HepG2 (cell line): ENCODE results near the gene ASPM. TPM values are rescaled to one million over a fixed set of nuclear protein-coding genes. Genes with fewer than 3 reads are reported as not detected.

Experiments
- ATAC-seq: fragments of 200-7000 bp; cut with Tn5 transposase; 3 replicates; pipeline ENCODE4 v1.9.1; 2020; ENCODE audit warnings: mild to moderate bottlenecking, moderate library complexity
- BruUV-seq: library from RNA; stranded (reverse); fragments of 400-500 nt; replicated peaks from 2 replicates; lab custom pipeline; 2021; lab: Mats Ljungman, UMichigan
- CTCF ChIA-PET: fragments of 300-600 bp; formaldehyde crosslinking; extraction: SDS; loops from one replicate; lab custom pipeline; 2021; ENCODE audit warnings: low total read pairs, inconsistent platforms, low intra/inter-chr PET ratio; lab: Yijun Ruan, JAX
- POLR2A ChIA-PET: fragments of 350-600 bp; sonication (Branson Sonifier 250); formaldehyde crosslinking; loops from one replicate; lab custom pipeline; 2020; ENCODE audit warnings: antibody characterized with exemption, inconsistent platforms; lab: Yijun Ruan, JAX
- DNase-seq: peaks from one replicate; pipeline ENCODE4 v3.0.0-alpha.2; 2015; ENCODE audit warnings: low spot score
- FAIRE-seq: peaks from 3 replicates; lab custom pipeline; 2011; peaks lifted over from hg19 to GRCh38; lab: Jason Lieb, UNC
- H2AFZ ChIP-seq: one replicate; pipeline ENCODE4 v1.6.1; 2011; ENCODE audit warnings: low read length, inconsistent platforms
- H3K27ac ChIP-seq: fragments of 300-600 bp; 3 replicates; pipeline ENCODE4 v1.8.0; 2011; ENCODE audit warnings: mixed run types, mild to moderate bottlenecking, mixed read lengths, low read length, inconsistent platforms; ENCODE audit not compliant: insufficient read depth; ENCODE audit errors: extremely low read length
- H3K27me3 ChIP-seq, 2 experiments: fragments of 200-600 bp in 1 of 2; 2 replicates in 1 of 2; 3 replicates in 1 of 2; pipeline versions ENCODE4 v1.6.0 to v1.8.0; 2011; ENCODE audit warnings: low read length in 2 of 2, mild to moderate bottlenecking in 2 of 2, moderate library complexity in 2 of 2, inconsistent platforms in 1 of 2; ENCODE audit not compliant: insufficient read depth in 2 of 2, control insufficient read depth in 1 of 2
- H3K36me3 ChIP-seq, 2 experiments: fragments of 200-600 bp in 1 of 2; replicated peaks in 1 of 2; 2 replicates in 1 of 2; 3 replicates in 1 of 2; pipeline versions ENCODE4 v1.5.1 to v1.8.0; 2011; ENCODE audit warnings: low read length in 2 of 2, inconsistent platforms in 1 of 2; ENCODE audit not compliant: insufficient read depth in 2 of 2, control insufficient read depth in 1 of 2
- H3K4me1 ChIP-seq: 2 replicates; pipeline ENCODE4 v1.5.1; 2012; ENCODE audit warnings: low read length, inconsistent platforms; ENCODE audit not compliant: insufficient read depth
- H3K4me2 ChIP-seq: 2 replicates; pipeline ENCODE4 v1.6.0; 2011; ENCODE audit warnings: low read depth, low read length, inconsistent platforms
- H3K4me3 ChIP-seq, 3 experiments: fragments of 200-600 bp in 1 of 3; sonication (generic), shearing (Covaris generic) in 1 of 3; replicated peaks in 1 of 3; 2 replicates each; pipeline ENCODE4 v1.5.1; 2011 to 2016; ENCODE audit warnings: low read length in 3 of 3, inconsistent platforms in 2 of 3, low read depth in 2 of 3, mild to moderate bottlenecking in 2 of 3, control low read depth in 1 of 3, mixed read lengths in 1 of 3; ENCODE audit not compliant: insufficient read depth in 1 of 3
- H3K79me2 ChIP-seq: one replicate; pipeline ENCODE4 v1.6.1; 2011; ENCODE audit warnings: low read length, inconsistent platforms; ENCODE audit not compliant: insufficient read depth
- H3K9ac ChIP-seq: 2 replicates; pipeline ENCODE4 v1.6.0; 2011; ENCODE audit warnings: mild to moderate bottlenecking, low read depth, low read length, inconsistent platforms; ENCODE audit not compliant: insufficient read depth
- H3K9me3 ChIP-seq: 2 replicates; pipeline ENCODE4 v1.5.1; 2012; ENCODE audit warnings: mild to moderate bottlenecking, low read length
- H4K20me1 ChIP-seq: 2 replicates; pipeline ENCODE4 v1.6.0; 2011; ENCODE audit warnings: inconsistent platforms, mild to moderate bottlenecking, low read length, moderate library complexity; ENCODE audit not compliant: insufficient read depth
- CSRNP2 ChIP-seq: sonication (generic); formaldehyde crosslinking; conservative IDR thresholded peaks from 2 replicates; pipeline ENCODE4 v1.8.0; 2022; ENCODE audit warnings: low read depth, missing genetic modification reagents
- DPF2 ChIP-seq: sonication (generic); formaldehyde crosslinking; IDR thresholded peaks from 2 replicates; pipeline ENCODE4 v1.4.0; 2020; ENCODE audit warnings: mild to moderate bottlenecking, low read depth, missing genetic modification reagents, borderline replicate concordance
- MAFF ChIP-seq: IDR thresholded peaks from 2 replicates; pipeline ENCODE4 v1.6.1; 2011; ENCODE audit warnings: low read depth, low read length, improper control_type of control experiment
- MAFK ChIP-seq, 2 experiments: IDR thresholded peaks in 1 of 2; conservative IDR thresholded peaks in 1 of 2; 2 replicates each; pipeline ENCODE4 v1.6.1; 2011; ENCODE audit warnings: improper control_type of control experiment in 2 of 2, low read length in 2 of 2
- MIXL1 ChIP-seq: IDR thresholded peaks from 2 replicates; pipeline ENCODE4 v1.6.1; 2016
- RARG ChIP-seq: sonication (generic); formaldehyde crosslinking; IDR thresholded peaks from 2 replicates; pipeline ENCODE4 v1.4.0; 2020; ENCODE audit warnings: low read depth, mild to moderate bottlenecking, missing genetic modification reagents
- RNF219 ChIP-seq: sonication (generic); formaldehyde crosslinking; IDR thresholded peaks from 2 replicates; pipeline ENCODE4 v1.5.0; 2020; ENCODE audit warnings: mild to moderate bottlenecking, missing genetic modification reagents
- TBX3 ChIP-seq: fragments of 450-650 bp; IDR thresholded peaks from 2 replicates; pipeline ENCODE4 v1.6.1; 2017; ENCODE audit warnings: antibody characterized with exemption, mild to moderate bottlenecking, inconsistent platforms, borderline replicate concordance
- ZNF263 ChIP-seq: sonication (generic); formaldehyde crosslinking; IDR thresholded peaks from 2 replicates; pipeline ENCODE4 v1.4.0; 2020; ENCODE audit warnings: missing genetic modification reagents
- ZNF343 ChIP-seq: sonication (generic); formaldehyde crosslinking; IDR thresholded peaks from 2 replicates; pipeline ENCODE4 v1.4.0; 2020; ENCODE audit warnings: mild to moderate bottlenecking, missing genetic modification reagents
- ZNF446 ChIP-seq: sonication (generic); formaldehyde crosslinking; IDR thresholded peaks from 2 replicates; pipeline ENCODE4 v1.5.0; 2020; ENCODE audit warnings: mild to moderate bottlenecking, missing genetic modification reagents
- ZNF501 ChIP-seq: sonication (generic); formaldehyde crosslinking; IDR thresholded peaks from 2 replicates; pipeline ENCODE4 v1.5.1; 2020; ENCODE audit warnings: mild to moderate bottlenecking, moderate library complexity, missing genetic modification reagents
- ZNF615 ChIP-seq: sonication (generic); formaldehyde crosslinking; IDR thresholded peaks from 2 replicates; pipeline ENCODE4 v1.5.0; 2020; ENCODE audit warnings: mild to moderate bottlenecking, missing genetic modification reagents, borderline replicate concordance
- ZNF747 ChIP-seq: sonication (generic); formaldehyde crosslinking; IDR thresholded peaks from 2 replicates; pipeline ENCODE4 v1.8.1; 2023; ENCODE audit warnings: missing genetic modification reagents, mild to moderate bottlenecking, borderline replicate concordance
- ZSCAN31 ChIP-seq: sonication (generic); formaldehyde crosslinking; IDR thresholded peaks from 2 replicates; pipeline ENCODE4 v1.5.0; 2020; ENCODE audit warnings: low read depth, mild to moderate bottlenecking, missing genetic modification reagents
- WGBS: methylation state at CpG from one replicate; pipeline ENCODE4 v1.1.6; 2017; ENCODE audit warnings: low lambda C conversion rate; 5-methylcytosine and 5-hydroxymethylcytosine counted together
- in situ Hi-C: cut with HindIII; loops from 2 replicates; pipeline ENCODE4 v1.10.0; 2017; ENCODE audit warnings: low pct_unique_long_range_greater_than_20kb; ENCODE audit not compliant: extremely low pct_ligation_motif_present
- intact Hi-C: fragments of 100-400 bp; cut with micrococcal nuclease; formaldehyde crosslinking; loops from one replicate; pipeline ENCODE4 v1.10.0; 2022; ENCODE audit not compliant: unreplicated experiment
- polyA plus RNA-seq, 8 experiments: library from polyadenylated mRNA; depleted of rRNA in 3 of 8; stranded (reverse) in 7 of 8; unstranded in 1 of 8; fragments of >200 nt; fragmentation: Illumina TruSeq in 4 of 8; extraction: Trizol in 4 of 8; gene quantifications; 2 replicates each; pipeline versions ENCODE4 v1.2.1 to v1.2.3, GENCODE V29; 2011 to 2016; ENCODE audit warnings: low read depth in 4 of 8, missing spikeins in 1 of 8, mixed read lengths in 1 of 8; ENCODE audit not compliant: insufficient read depth in 1 of 8
- total RNA-seq, 5 experiments: library from RNA; depleted of rRNA; stranded (reverse); fragments of >200 nt; fragmentation: Illumina TruSeq; extraction: Trizol; gene quantifications; 2 replicates each; pipeline ENCODE4 v1.2.3, GENCODE V29; 2016; ENCODE audit warnings: low read depth in 1 of 5

Gene ASPM
- total and polyA plus RNA-seq, 2 of the 13 experiments (the other 11 are each of a cell fraction or from before 2014, with no cell fraction given) = 7.7 to 29.1 TPM

- no peak for TF ChIP-seq ZNF343 (CRISPR knock-in tag)
These were observed 43.2 kb downstream of the ASPM start (continued) for GRCh38 chr1:197103300-197103699.

GRCh38 chr1:197101978-197102377 lies 44.5 kb downstream of the ASPM start:
- TF ChIP-seq MAFF (peak; percentile 57; the same call in 1 of the 2 replicates), ZNF615 (no peak), ZNF263 (no peak), MAFK (conservative IDR thresholded peaks at IDR 0.05 in 1 of 2, IDR thresholded peaks at IDR 0.05 in 1 of 2; ENCODE audit: low read length in 2 of 2) (peak; percentile 47 to 64)
- Histone ChIP-seq H3K27me3 (no peaks in the 10 kb centered on the region), H3K4me1 (no peaks in the 10 kb centered on the region), H3K36me3 (peaks cover 0 to 2% of the 10 kb centered on the region in 2 experiments; a peak in 3 of 5 replicates), H3K4me2 (no peak overlapping the region), H3K9ac (no peak overlapping the region), H4K20me1 (no peaks in the 10 kb centered on the region), H3K4me3 (no peak overlapping the region), H3K79me2 (no peaks in the 10 kb centered on the region), H3K9me3 (no peaks in the 10 kb centered on the region), H2AFZ (no peak overlapping the region), H3K27ac (no peak overlapping the region)
- no peak for DNase-seq
- WGBS = 94% methylated on average over 3 of the region's 3 CpGs
- ChIA-PET CTCF (no interaction called here), POLR2A (interaction anchor here (1.2 kb wide), 1 partner anchor 46 kb away, joined by 3 read pairs; no protein-coding TSS in a partner anchor)
- BruUV-seq = no TSS peak
- ATAC-seq = no peak
- in situ Hi-C loops = no loop called here
- FAIRE-seq = no peak
- intact Hi-C loops = no loop called here

- no peaks in the 10 kb centered on the region for H4K20me1 ChIP-seq
- no TSS peak for BruUV-seq
- TF ChIP-seq TBX3 (no peak), MIXL1 (CRISPR knock-in tag) (no peak), RNF219 (CRISPR knock-in tag) (no peak), ZNF747 (CRISPR knock-in tag) (no peak), RARG (no peak), DPF2 (CRISPR knock-in tag) (no peak), CSRNP2 (CRISPR knock-in tag) (no peak), ZNF446 (CRISPR knock-in tag) (no peak), ZNF501 (CRISPR knock-in tag) (no peak), ZSCAN31 (CRISPR knock-in tag) (no peak)
These were observed 45.8 kb downstream of the ASPM start for GRCh38 chr1:197100677-197101076.

More at GRCh38 chr1:197100677-197101076, 45.8 kb downstream of the ASPM start:
- H3K4me2 ChIP-seq = no peak overlapping the region
- FAIRE-seq = no peak
- no peak for DNase-seq
- POLR2A ChIA-PET = no interaction called here
- no peak overlapping the region for H3K9ac ChIP-seq
- 98% methylated on average over 3 of the region's 3 CpGs for WGBS
- CTCF ChIA-PET = no interaction called here
- peaks cover 0 to 2% of the 10 kb centered on the region in 2 experiments; a peak in 3 of 5 replicates for H3K36me3 ChIP-seq
- H3K27ac ChIP-seq = no peak overlapping the region
- H3K4me3 ChIP-seq = no peak overlapping the region
- intact Hi-C loops = no loop called here
- no peaks in the 10 kb centered on the region; a peak in 1 of 5 replicates for H3K27me3 ChIP-seq
- H3K79me2 ChIP-seq = no peaks in the 10 kb centered on the region
- no peak for ATAC-seq
- H3K9me3 ChIP-seq = no peaks in the 10 kb centered on the region
- in situ Hi-C loops = no loop called here
- H3K4me1 ChIP-seq = no peaks in the 10 kb centered on the region
- H2AFZ ChIP-seq = no peak overlapping the region
